ENCODE measurements around the gene ANKUB1.
"Not testable (repeated sequence)": the region's sequence is repeated elsewhere in the genome, so short reads cannot be mapped to it uniquely, and the experiment has no call there.

The ANKUB1 gene
- total RNA-seq = 0 to 0.20 (median 0.04) reads per million in 18 experiments

- DNase-seq = no peak
Observed at GRCh38 chr3:149792452-149793270, at the start of gene ANKUB1. Gene ANKUB1 (minus strand): TSS chr3:149792554. CDS start chr3:149792366, 188 bp downstream.

- no peak for DNase-seq
Observed at GRCh38 chr3:149839896-149840295, 47.5 kb upstream of the ANKUB1 start.

GRCh38 chr3:149839469-149839868, 47.1 kb upstream of the ANKUB1 start:
- DNase-seq = not testable (repeated sequence)

- not testable (repeated sequence) for DNase-seq
Observed at GRCh38 chr3:149838491-149838890, 46.1 kb upstream of the ANKUB1 start.

- no peak for DNase-seq
Observed at GRCh38 chr3:149833241-149833640, 40.9 kb upstream of the ANKUB1 start.

- DNase-seq = no peak
Observed at GRCh38 chr3:149832086-149832485, 39.7 kb upstream of the ANKUB1 start.

GRCh38 chr3:149831321-149831720, 39.0 kb upstream of the ANKUB1 start:
- no peak for DNase-seq

- DNase-seq = no peak
Observed at GRCh38 chr3:149830902-149831301, 38.5 kb upstream of the ANKUB1 start.

GRCh38 chr3:149829631-149830030, 37.3 kb upstream of the ANKUB1 start:
- DNase-seq = peak; percentile 81 to 86

- no peak for DNase-seq
Observed at GRCh38 chr3:149828390-149828789, 36.0 kb upstream of the ANKUB1 start.

GRCh38 chr3:149826636-149827035, 34.3 kb upstream of the ANKUB1 start:
- no peak for DNase-seq

GRCh38 chr3:149820183-149820582, 27.8 kb upstream of the ANKUB1 start:
- no peak for DNase-seq

GRCh38 chr3:149819432-149819831, 27.1 kb upstream of the ANKUB1 start:
- DNase-seq = no peak

- DNase-seq = peak; percentile 89 to 96
Observed at GRCh38 chr3:149816986-149817385, 24.6 kb upstream of the ANKUB1 start.

- peak; percentile 35 for DNase-seq
Observed at GRCh38 chr3:149816311-149816710, 24.0 kb upstream of the ANKUB1 start.

GRCh38 chr3:149815728-149816127, 23.4 kb upstream of the ANKUB1 start:
- peak in 1 of 2 donors; percentile 25 for DNase-seq

- peak; percentile 72 to 91 for DNase-seq
Observed at GRCh38 chr3:149815321-149815720, 23.0 kb upstream of the ANKUB1 start.

- peak; percentile 74 to 75 for DNase-seq
Observed at GRCh38 chr3:149813367-149814281, 21.3 kb upstream of the ANKUB1 start.

GRCh38 chr3:149812606-149813366, 20.4 kb upstream of the ANKUB1 start, which contains the start of gene RNF13:
Gene RNF13 (plus strand): TSS chr3:149813215. CDS start chr3:149846027, 32,812 bp downstream.
- DNase-seq = peak; percentile 99

GRCh38 chr3:149812165-149812605, 19.8 kb upstream of the ANKUB1 start:
- DNase-seq = no peak

GRCh38 chr3:149810846-149811245, 18.5 kb upstream of the ANKUB1 start:
- DNase-seq = no peak

GRCh38 chr3:149809699-149810098, 17.3 kb upstream of the ANKUB1 start:
- peak; percentile 80 to 96 for DNase-seq

All from inflammatory macrophage (primary cell).